Ovary (tissue), 9 donors: ENCODE results near the gene RERE. TPM values are rescaled to one million over a fixed set of nuclear protein-coding genes. Genes with fewer than 3 reads are reported as not detected.

ENCODE experiments used
- DNase-seq, 5 donors: peaks; one replicate each; pipeline ENCODE4 v3.0.0-alpha.2; 2019 to 2020
- H3K27ac ChIP-seq, 2 donors: fragments of 200-600 bp; one replicate each; pipeline versions ENCODE4 v1.5.1 to v1.8.0; 2019 to 2022
- H3K27me3 ChIP-seq: fragments of 200-600 bp; one replicate; pipeline ENCODE4 v1.8.0; 2022
- H3K36me3 ChIP-seq: fragments of 200-600 bp; sonication (generic); one replicate; pipeline ENCODE4 v1.5.1; 2019
- H3K4me1 ChIP-seq: one replicate; pipeline ENCODE4 v1.8.1; 2013; ENCODE audit warnings: mild to moderate bottlenecking, moderate library complexity; ENCODE audit not compliant: insufficient read depth
- H3K4me3 ChIP-seq: fragments of 200-600 bp; sonication (generic); one replicate; pipeline ENCODE4 v1.5.1; 2017
- H3K9me3 ChIP-seq, 2 donors: fragments of 200-600 bp in 1 of 2; sonication (generic) in 1 of 2; one replicate each; pipeline versions ENCODE4 v1.5.1 to v1.8.1; 2013 to 2019; ENCODE audit warnings: mild to moderate bottlenecking in 1 of 2, moderate library complexity in 1 of 2
- EP300 ChIP-seq: sonication (generic); formaldehyde crosslinking; IDR thresholded peaks from one replicate; pipeline ENCODE4 v1.6.1; 2017; ENCODE audit warnings: antibody characterized with exemption
- POLR2A ChIP-seq: fragments of 450-650 bp; IDR thresholded peaks from one replicate; pipeline ENCODE4 v1.6.1; 2017; ENCODE audit warnings: antibody characterized with exemption, mild to moderate bottlenecking, moderate library complexity
- WGBS, 3 donors: extraction: QIAGEN DNeasy Blood & Tissue Kit in 1 of 3; methylation state at CpG; one replicate each; pipeline versions ENCODE4 v1.1.5 to v1.1.7; 2013 to 2017; 5-methylcytosine and 5-hydroxymethylcytosine counted together
- intact Hi-C, 4 donors: fragments of 100-400 bp; cut with DNase I; formaldehyde crosslinking; loops; one replicate each; pipeline versions ENCODE4 v1.11.0 to v1.15.1; 2022 to 2023
- polyA plus RNA-seq, 2 donors: library from polyadenylated mRNA; stranded (reverse); fragments of 200-250 nt in 1 of 2; fragments of 350-450 nt in 1 of 2; fragmentation: Illumina TruSeq in 1 of 2; extraction: RNeasy Lipid Tissue Mini Kit (QIAGEN cat#74804) in 1 of 2; gene quantifications; one replicate each; pipeline ENCODE4 v1.2.3, GENCODE V29; 2013 to 2014
- total RNA-seq, 7 donors: library from RNA; depleted of rRNA in 2 of 7; stranded (reverse); fragments of >200 nt in 2 of 7; fragmentation: NEBNext Ultra II Directional in 3 of 7; extraction: Animal tissue kit (Norgen Biotek cat#: 25700) in 3 of 7; gene quantifications; one replicate each; pipeline versions ENCODE4 v1.1.0 to v1.2.4, GENCODE V29; 2016 to 2023
- TF ChIP-seq, protein P1 (sequence below), 3 donors: fragments of 450-650 bp in 2 of 3; fragments of 200-600 bp in 1 of 3; IDR thresholded peaks; one replicate each; pipeline versions ENCODE4 v1.5.1 to v1.8.0; 2016 to 2022; ENCODE audit warnings: antibody characterized with exemption in 3 of 3, mild to moderate bottlenecking in 1 of 3
- donor health status: DM: no; HTN: no; CAD: no; lungs with moderate emphysema.
- donor health status: DM: no; HTN: no; CAD: no.
- donor health status: Bipolar disorder and iron deficiency.
- donor health status: DM: yes; HTN: yes; CAD: no.
- donor health status: DM: no; HTN: no; CAD: no.
- donor health status: DM: yes; HTN: yes; CAD: no.

The RERE gene
- total and polyA plus RNA-seq, 9 donors, result 36.7 to 119 (median 114) TPM

DNA sequence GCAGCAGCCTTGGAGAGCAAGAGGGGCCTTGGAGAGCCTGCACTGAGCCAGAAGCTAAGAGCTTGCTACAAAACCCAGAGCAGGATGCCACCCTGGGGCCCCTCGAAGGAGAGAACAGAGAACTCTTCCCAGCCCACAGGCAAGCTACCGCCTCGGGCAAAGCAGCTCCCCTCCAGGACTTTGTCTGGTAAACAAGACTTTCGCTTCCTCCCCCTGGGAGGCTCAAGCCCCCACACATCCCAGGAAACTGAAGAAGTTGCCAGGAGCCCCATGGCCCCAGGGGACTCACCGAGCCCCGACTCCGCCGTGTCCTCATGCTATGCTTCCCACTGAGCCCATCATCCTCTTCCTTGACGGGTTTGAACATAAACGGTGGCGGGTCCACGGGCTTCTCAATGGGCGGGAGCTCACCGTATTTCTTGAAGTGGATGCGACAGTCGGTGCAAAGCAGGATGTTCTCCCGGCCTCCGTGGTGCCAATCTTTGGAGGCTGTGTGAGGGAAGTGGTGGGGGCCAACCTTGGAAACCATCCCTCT lies 453.6 kb downstream of the RERE start:
- H3K27me3 ChIP-seq, result no peaks in the 10 kb centered on the region
- H3K36me3 ChIP-seq, result no peaks in the 10 kb centered on the region
- H3K27ac ChIP-seq, result no peak overlapping the region
- no peak overlapping the region for H3K4me3 ChIP-seq
- TF ChIP-seq EP300 (no peak), POLR2A (no peak)
- TF ChIP-seq, protein P1, sequence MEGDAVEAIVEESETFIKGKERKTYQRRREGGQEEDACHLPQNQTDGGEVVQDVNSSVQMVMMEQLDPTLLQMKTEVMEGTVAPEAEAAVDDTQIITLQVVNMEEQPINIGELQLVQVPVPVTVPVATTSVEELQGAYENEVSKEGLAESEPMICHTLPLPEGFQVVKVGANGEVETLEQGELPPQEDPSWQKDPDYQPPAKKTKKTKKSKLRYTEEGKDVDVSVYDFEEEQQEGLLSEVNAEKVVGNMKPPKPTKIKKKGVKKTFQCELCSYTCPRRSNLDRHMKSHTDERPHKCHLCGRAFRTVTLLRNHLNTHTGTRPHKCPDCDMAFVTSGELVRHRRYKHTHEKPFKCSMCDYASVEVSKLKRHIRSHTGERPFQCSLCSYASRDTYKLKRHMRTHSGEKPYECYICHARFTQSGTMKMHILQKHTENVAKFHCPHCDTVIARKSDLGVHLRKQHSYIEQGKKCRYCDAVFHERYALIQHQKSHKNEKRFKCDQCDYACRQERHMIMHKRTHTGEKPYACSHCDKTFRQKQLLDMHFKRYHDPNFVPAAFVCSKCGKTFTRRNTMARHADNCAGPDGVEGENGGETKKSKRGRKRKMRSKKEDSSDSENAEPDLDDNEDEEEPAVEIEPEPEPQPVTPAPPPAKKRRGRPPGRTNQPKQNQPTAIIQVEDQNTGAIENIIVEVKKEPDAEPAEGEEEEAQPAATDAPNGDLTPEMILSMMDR (IDR thresholded peaks at IDR 0.05), result no peak
- H3K9me3 ChIP-seq, result no peaks in the 10 kb centered on the region
- intact Hi-C loops, result no loop called here
- DNase-seq, result no peak
- 71 to 73% (median 71%) methylated on average over 18 of the region's 18 CpGs for WGBS, 3 donors
- peaks cover 4% of the 10 kb centered on the region for H3K4me1 ChIP-seq

DNA sequence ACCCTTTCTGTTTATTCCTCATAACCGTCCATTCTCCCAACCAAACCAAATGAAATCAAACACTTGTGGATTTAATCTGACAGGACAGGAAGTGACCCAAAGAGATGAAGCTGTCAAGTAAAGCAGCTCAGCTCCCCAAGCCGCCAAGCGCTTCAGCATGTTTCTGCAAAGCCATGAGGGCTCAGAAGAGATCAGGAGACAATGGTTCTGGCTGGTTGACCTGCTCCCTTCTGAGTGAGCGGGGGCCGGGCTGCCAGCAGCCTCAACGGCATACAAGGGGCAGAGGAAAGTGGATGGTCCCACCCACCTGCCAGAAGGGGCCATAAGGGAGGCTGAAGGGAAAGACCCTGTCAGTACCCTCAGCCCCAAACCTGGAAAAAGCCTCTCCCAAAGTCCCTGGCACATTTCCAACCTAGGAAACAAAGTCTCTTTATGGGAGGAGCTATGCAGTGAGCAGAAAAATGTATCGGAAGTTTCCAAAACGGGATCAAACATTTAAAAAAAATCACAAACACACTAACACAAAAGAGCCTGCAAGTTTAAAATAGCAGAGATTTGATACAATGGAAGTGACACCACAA lies 454.2 kb downstream of the RERE start:
- Histone ChIP-seq H3K27me3 (no peaks in the 10 kb centered on the region), H3K36me3 (no peaks in the 10 kb centered on the region), H3K4me1 (peaks cover 4% of the 10 kb centered on the region), H3K27ac (no peak overlapping the region), H3K4me3 (no peak overlapping the region), H3K9me3 (no peaks in the 10 kb centered on the region)
- TF ChIP-seq, protein P1 (IDR thresholded peaks at IDR 0.05), result no peak
- TF ChIP-seq EP300 (no peak), POLR2A (no peak)
- DNase-seq, result no peak
- intact Hi-C loops, result no loop called here
- 77 to 79% (median 78%) methylated on average over 8 of the region's 8 CpGs for WGBS, 3 donors

DNA sequence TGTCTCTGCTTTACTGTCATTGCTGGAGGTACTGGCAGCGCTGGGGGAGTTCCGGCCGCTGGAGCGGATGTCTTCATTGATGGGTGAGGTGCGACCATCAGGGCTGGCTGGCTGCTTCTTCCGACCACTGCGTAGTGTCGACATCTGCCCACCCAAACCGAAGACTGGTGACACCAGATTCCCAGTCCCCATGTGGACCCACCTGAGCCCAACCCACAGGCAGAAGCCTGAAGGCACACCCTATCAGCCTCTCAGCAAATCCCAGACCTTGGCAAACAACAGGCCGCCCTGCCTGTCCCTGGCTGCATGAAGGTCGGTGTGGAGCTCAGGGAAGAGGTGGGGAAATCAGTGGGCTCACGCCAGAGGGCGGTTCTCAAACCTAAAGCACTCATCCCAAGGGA lies 454.7 kb downstream of the RERE start:
- WGBS, 3 donors, result 92 to 95% (median 93%) methylated on average over 13 of the region's 13 CpGs
- Histone ChIP-seq H3K36me3 (no peaks in the 10 kb centered on the region), H3K9me3 (no peaks in the 10 kb centered on the region), H3K27ac (no peak overlapping the region), H3K4me3 (no peak overlapping the region), H3K4me1 (peaks cover 4% of the 10 kb centered on the region), H3K27me3 (no peaks in the 10 kb centered on the region)
- no peak for DNase-seq
- TF ChIP-seq, protein P1 (IDR thresholded peaks at IDR 0.05), result no peak
- TF ChIP-seq EP300 (no peak), POLR2A (no peak)
- intact Hi-C loops, result no loop called here

DNA sequence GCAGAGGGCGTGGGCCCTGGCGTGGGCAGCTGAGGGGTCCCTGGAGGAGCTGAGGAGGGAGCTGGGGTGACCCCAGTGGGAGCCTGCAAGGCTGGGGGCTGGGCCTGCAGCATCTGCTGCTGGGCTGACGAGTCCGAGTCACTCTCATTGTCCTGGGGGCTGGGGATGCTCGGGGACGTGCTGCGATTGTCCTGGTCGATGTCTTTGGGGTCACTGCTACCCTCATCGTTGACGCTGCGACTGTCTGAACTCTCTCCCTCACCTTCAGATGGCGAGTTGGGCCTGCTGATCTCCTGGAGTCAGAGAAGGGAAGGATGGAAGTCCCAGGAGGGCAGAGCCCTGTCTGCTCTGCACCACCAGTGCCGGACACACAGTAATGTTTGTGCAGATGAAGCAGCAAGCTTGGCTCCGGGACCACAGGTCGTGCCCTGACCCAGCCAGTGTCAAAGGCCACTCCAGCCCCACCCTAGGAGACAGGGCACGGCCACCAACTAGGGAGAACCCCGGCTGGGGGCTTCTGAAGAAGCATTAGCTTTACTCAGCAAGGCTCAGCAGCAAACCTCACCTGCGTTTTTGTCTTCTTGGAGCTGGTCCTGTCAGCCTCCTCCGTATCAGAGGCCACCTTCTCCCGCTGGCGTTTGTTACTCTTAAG lies 456.1 kb downstream of the RERE start:
- H3K27me3 ChIP-seq, result no peaks in the 10 kb centered on the region

More for the DNA sequence above, 456.1 kb downstream of the RERE start:
- 81 to 87% (median 83%) methylated on average over 21 of the region's 21 CpGs for WGBS, 3 donors
- Histone ChIP-seq H3K36me3 (no peaks in the 10 kb centered on the region), H3K27ac (no peak overlapping the region), H3K4me3 (no peak overlapping the region), H3K9me3 (no peaks in the 10 kb centered on the region), H3K4me1 (peaks cover 2% of the 10 kb centered on the region)
- intact Hi-C loops, result no loop called here
- DNase-seq, result no peak
- TF ChIP-seq, protein P1 (IDR thresholded peaks at IDR 0.05), result no peak
- TF ChIP-seq POLR2A, result no peak
- TF ChIP-seq EP300, result no peak
